CD4-positive, alpha-beta T cell treated with Interferon alpha-2 for 1 hour (primary cell): ENCODE results near the gene ING2.

Experiments used
- DNase-seq, 2 donors: peaks; one replicate each; pipeline ENCODE4 v3.0.0-alpha.2; 2020 to 2022

Gene ING2

DNA sequence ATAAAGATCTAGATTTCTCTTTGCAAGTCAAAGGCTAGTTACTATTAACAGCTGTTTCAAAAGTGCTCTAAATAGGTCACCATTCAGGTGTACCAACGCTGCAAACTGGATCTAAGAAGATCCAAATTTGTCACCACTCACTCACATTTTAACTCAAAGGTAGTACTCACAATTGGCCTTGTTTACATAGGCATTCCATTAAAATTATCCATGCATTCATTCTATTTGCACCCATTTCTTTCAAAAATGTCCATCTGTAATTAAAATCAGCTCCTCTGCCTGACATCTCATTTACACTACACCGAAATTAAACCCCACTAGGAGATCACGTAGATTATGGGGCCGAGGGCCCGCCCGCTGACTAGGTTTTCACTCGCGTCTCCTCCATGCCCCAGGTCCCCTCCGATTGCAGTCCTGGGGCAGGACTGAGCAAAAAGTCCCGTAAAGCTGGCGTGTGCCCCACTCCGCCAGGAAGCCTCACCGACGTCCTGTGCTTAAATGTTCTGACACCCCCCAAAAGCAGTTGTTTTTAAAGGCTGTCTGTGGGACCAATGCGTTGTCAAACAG, 1.3 kb upstream of the ING2 start:
- DNase-seq = no peak

DNA sequence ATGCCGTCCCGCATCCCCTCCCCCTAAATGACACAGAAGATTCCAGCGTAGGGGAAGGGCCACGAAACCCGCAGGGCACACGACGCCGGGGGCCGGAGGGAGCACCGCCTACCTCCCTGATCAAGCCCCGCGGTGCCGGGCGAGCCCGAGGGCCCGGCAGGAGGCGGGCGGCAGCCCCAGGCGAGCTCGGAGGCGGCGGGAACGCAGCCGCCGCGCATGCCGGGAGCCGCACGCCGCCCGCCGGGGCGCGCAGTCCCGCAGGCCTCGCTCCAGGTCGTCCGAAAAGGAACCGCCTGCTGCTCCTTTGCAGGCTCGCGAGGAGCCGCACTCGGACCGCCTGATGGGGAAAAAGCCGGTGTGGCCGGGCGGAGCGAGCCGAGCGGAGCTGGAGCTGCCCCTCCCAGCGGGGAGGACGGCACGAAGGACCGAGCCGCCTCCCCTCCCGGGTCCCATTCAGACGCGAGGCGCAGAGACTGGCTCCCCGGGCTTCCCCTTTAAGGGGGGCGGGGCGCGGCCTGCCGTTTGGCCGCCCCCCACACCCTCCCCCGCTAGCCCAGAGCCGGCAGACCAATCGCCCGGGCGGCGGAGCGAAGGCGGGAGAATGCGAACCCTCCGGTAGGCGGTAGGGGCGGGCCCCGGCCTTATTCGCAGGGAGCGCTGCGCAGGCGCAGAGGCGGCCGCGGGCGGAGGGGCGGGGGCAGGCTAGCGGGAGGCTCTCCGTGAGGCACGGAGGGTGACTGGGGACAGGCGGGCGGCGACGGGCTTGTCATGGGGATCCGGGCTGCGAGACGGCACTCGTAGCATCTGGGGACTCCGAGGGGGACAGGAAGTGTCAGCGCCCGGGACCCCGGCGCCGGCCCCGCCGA, 561 bp upstream of the ING2 start:
- DNase-seq = peak; percentile 99

- DNase-seq = peak; percentile 83 to 87
Observed at GRCh38 chr4:183505611-183506388, 942 bp downstream of the ING2 start.

- no peak for DNase-seq
Observed at GRCh38 chr4:183506389-183506735, 1.5 kb downstream of the ING2 start.

DNA sequence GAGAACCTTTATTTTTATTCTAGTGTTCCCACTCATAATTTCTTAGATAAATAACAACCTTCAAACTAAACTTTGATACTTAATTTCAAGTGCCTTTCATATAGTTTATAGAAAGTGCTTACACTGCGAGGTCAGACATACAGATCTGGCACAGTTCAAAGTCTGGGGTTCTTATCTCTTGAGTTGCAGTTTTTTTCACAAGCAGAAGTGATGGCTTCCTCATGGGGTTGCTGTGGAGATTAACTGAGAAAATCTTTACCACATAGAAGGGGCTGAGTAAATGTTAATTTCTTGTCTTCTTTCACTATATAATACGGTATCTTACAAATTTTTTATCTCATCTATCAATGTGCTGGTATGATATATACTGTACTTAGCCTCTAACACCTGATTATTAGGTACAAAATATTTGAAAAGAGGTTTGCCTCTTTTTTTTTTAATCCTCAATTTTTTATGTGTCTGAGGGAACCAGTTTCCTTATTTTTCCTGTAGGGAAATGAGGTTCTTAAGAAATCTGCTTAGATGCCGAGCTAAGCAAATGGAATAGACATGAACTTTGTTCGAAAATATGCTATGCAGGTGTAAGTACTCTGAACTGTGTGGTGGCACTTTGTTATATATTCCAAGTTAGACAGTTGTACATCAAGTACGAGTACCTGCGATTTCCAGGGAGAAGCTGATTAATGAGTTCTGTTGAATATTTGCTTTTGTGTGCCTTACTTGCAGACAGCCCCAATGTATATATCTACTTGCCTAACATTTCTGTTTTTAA, 3.3 kb downstream of the ING2 start:
- no peak for DNase-seq

DNA sequence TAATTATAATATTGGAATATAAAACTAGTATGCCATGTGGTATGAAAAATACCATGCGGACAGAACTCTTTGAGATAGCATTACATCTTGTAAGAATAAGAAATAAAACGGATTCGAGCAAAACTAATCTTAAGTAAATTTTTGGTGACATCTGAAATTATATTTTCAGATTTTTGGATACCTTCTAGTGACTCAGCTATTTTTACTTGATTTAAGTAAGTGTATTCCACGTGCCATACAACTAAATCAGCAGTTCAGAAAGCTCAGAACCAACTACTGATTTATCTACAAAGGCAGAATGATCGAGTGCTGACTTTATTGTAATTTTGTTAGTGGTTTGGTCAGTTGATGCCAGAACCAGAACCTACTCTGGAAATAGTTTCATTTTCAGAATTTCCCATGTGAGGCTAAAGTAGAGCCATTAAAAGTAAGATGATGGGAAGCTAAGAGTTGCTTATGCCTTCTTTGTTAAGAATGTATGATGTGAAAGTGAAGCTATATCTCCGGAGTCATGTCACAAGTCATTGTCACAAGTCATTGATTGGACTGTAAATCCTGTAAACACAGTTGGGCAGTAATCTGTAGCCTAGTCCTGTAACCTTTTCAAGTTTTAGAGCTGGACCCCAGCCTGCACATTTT, 4.0 kb downstream of the ING2 start:
- DNase-seq = no peak

- DNase-seq = no peak
Observed at GRCh38 chr4:183515411-183515810, 10.6 kb downstream of the ING2 start.

- no peak for DNase-seq
Observed at GRCh38 chr4:183517194-183517593, 12.3 kb downstream of the ING2 start.

DNA sequence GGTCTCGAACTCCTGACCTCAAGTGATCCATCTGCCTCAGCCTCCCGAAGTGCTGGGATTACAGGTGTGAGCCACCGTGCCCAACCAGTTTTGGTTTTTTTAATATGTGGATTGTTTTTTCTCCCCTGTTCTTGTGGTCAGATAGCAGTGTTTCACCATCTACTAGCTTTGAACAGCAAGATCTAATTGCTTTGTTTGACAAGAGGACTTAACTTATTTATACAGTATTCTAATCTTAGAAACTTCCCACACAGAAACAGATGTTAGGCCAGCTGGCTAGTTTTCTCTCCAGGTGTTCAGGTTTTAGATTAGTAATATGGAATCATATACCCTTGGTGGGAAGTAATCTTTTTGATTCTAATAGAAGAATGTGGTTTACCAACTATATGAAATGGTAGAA, 12.9 kb downstream of the ING2 start:
- no peak for DNase-seq

GRCh38 chr4:183522821-183523220, 18.0 kb downstream of the ING2 start:
- DNase-seq = no peak

DNA sequence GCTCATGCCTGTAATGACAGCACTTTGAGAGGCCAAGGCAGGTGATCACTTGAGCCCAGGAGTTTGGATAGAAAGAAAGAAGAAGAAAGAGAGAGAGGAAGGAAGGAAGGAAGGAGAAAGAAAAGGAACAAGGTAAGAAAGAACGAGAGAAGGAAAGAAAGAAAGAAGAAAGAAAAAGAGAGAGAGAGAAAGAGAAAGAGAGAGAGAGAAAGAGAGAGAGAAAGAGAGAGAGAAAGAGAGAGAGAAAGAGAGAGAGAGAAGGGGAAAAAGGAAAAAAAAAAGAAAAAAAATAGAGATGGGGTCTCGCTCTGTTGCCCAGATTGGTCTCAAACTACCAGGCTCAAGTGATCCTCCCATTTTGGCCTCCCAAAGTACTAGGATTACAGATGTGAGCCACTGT, 22.5 kb downstream of the ING2 start:
- DNase-seq = no peak

DNA sequence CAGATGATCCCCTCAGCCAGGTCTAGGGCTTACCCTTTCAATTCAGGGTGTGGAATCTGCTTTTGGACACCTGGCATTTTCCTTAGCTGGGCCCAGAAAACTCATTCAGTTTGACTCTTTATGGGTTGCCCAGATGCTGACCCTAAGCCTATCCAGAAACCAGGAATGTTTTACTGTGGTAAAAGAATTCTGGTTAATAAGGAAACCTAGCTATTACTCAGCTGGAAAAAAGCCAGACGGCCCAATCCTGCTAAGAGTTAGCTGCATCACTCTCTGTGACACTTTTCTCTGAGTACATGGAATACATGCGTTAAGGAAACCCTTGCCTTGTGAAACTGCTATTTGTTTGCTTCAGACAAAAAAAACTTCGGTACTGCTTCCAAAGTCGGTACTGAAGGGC, 28.0 kb downstream of the ING2 start:
- DNase-seq = no peak

DNA sequence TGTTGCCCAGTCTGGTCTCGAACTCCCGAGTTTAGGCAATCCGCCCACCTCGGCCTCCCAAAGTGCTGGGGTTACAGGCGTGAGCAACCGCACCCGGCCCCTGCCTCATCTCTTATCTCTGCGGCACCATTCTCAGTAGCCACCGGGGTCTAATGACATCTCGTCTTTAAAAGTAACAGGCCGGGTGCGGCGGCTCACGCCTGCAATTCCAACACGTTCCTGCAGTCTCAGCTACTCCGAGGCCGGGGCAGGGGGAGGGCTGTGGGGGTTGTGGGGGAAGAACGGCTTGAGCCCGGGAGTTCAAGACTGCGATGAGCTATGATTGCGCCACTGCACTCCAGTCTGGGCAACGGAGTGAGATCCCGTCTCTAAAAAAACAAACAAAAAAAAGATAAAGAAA, 28.8 kb downstream of the ING2 start:
- DNase-seq = no peak

- DNase-seq = no peak
Observed at GRCh38 chr4:183540410-183541009, 35.7 kb downstream of the ING2 start.

DNA sequence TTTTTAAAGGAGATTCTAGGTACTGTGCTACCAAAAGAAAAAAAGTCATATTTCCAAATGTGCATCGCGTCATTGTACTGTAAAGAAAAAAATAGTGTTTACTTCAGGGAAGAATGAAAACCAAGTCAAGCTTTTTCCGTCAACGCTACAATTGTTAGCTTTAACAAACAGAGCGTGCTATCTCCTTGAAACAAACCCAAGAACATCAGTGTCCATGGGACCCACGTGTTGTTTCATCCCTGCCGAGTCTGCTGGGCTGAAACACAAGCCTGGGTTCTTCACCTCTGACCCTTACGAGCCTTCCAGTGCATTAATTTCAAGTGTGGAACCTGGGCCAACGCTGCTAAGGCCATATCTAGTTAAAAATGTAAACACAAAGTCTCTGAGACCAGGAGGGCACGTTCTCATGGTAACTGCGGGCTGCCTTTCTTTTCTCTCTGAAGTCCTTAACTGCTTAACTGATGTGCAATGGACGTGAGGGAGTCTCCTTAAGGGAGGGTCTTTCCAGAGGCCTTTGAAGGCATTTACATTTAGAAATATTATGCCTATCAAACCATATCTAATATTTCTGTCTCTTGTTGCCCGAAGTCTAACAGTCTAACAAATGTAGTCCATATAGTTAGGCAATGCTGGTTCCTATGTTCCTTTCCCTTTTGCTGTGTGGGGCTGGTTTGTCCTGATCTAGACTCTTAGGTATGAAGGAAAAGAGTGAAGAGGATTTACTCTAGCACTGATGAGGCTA, 36.3 kb downstream of the ING2 start:
- no peak for DNase-seq

GRCh38 chr4:183541752-183542040, 36.8 kb downstream of the ING2 start:
- DNase-seq = no peak

- no peak for DNase-seq
Observed at GRCh38 chr4:183543435-183543834, 38.6 kb downstream of the ING2 start.

GRCh38 chr4:183544109-183544508, 39.3 kb downstream of the ING2 start:
- no peak for DNase-seq

DNA sequence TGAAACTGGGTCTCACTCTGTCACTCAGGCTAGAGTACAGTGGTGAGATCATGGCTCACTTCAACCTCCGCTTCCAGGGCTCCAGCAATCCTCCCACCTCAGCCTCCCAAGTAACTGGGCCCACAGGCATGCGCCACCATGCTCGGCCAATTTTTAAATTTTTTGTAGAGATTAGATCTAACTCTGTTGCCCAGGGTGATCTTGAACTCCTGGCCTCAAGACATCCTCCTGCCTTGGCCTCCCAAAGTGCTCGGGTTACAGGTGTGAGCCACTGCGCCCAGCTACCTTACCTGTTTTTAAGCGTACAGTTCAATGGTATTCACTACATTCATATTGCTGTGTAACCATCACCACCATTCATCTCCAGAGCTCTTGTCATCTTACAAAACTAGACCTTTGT, 41.5 kb downstream of the ING2 start:
- no peak for DNase-seq

DNA sequence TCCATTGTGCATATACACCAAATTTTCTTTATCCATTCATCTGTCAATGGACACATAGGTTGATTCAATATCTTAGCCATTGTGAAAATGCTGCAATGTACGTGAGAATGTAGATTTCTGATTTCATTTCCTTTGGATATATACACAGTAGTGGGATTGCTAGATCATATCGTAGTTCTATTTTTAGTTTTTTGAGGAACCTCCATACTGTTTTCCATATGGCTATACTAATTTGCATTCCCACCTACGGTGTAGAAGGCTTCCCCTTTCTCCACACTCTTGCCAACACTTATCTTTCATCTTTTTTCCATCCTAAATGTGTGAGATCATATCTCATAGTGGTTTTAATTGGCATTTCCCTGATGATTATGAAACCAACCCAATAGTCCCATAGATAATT, 43.4 kb downstream of the ING2 start:
- no peak for DNase-seq

GRCh38 chr4:183550345-183551093, 45.7 kb downstream of the ING2 start:
- DNase-seq = no peak
